GM12864 (cell line): ENCODE results near the gene ZNF516.

ENCODE experiments used
- DNase-seq: peaks from one replicate; pipeline ENCODE4 v3.0.0-alpha.2; 2011; ENCODE audit warnings: low read depth
- H3K4me3 ChIP-seq: 2 replicates; pipeline ENCODE4 v1.5.1; 2011; ENCODE audit warnings: mild to moderate bottlenecking, low read depth, low read length, control low read depth
- CTCF ChIP-seq: IDR thresholded peaks from 2 replicates; pipeline ENCODE4 v1.5.1; 2011; ENCODE audit warnings: low read depth, mild to moderate bottlenecking, moderate library complexity, low read length, control low read depth, inconsistent platforms; ENCODE audit errors: missing control alignments

Gene ZNF516

GRCh38 chr18:76449111-76449453 is 46.0 kb downstream of the ZNF516 start:
- no peak for TF ChIP-seq CTCF
- no peak for DNase-seq
- no peak overlapping the region for H3K4me3 ChIP-seq

GRCh38 chr18:76448256-76449110 is 46.6 kb downstream of the ZNF516 start:
- no peak overlapping the region for H3K4me3 ChIP-seq
- no peak for TF ChIP-seq CTCF
- no peak for DNase-seq

- TF ChIP-seq CTCF: no peak
- DNase-seq: no peak
- H3K4me3 ChIP-seq: no peak overlapping the region
These were observed 47.7 kb downstream of the ZNF516 start for GRCh38 chr18:76447258-76447890.

GRCh38 chr18:76446321-76447257 is 48.5 kb downstream of the ZNF516 start:
- TF ChIP-seq CTCF: no peak
- no peak for DNase-seq
- H3K4me3 ChIP-seq: no peak overlapping the region

- no peak overlapping the region for H3K4me3 ChIP-seq
- no peak for TF ChIP-seq CTCF
- DNase-seq: no peak
These were observed 49.3 kb downstream of the ZNF516 start for GRCh38 chr18:76445741-76446232.

GRCh38 chr18:76445275-76445674 is 49.8 kb downstream of the ZNF516 start:
- no peak overlapping the region for H3K4me3 ChIP-seq
- TF ChIP-seq CTCF: no peak
- DNase-seq: no peak
